ENCODE data around the gene DSC3. TPM values are rescaled to one million over a fixed set of nuclear protein-coding genes. Genes with fewer than 3 reads are reported as not detected.

DSC3 gene
- total RNA-seq, 1 experiment from 2014 or later = 9.8 TPM

DNA sequence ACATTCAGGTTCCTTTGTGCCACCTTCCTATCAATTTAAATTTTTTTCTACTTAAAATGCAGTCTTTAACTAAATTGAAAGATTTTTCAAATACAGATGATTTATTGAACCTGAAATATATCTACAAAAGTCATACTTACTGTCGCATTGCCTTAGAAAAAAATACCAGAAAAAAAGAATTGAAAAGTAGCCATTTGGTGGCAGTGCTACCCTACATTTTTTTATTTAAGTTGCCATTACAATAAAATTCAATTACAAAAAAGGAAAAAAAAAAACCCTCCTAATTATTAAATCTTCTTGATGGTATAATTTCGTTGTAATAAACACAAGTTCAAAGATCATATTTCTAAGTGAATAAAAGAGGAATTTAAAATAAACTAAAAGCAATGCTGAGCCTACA is 43.4 kb downstream of the DSC3 start:
- BruUV-seq (replicated peaks) = no TSS peak
- intact Hi-C loops (cut with micrococcal nuclease; ENCODE audit: unreplicated experiment) = loop anchor here (2.0 to 10.0 kb wide), 2 partner anchors 426 to 508 kb away; no protein-coding TSS in a partner anchor
- Mint-ChIP-seq H3K27ac (ENCODE audit: unreplicated experiment) (no peak overlapping the region), H3K36me3 (ENCODE audit: insufficient read depth, unreplicated experiment) (no peaks in the 10 kb centered on the region), H3K27me3 (ENCODE audit: unreplicated experiment) (no peaks in the 10 kb centered on the region), H3K4me1 (ENCODE audit: low read depth, unreplicated experiment) (peaks cover 10% of the 10 kb centered on the region), H3K9me3 (ENCODE audit: low read depth, unreplicated experiment) (no peaks in the 10 kb centered on the region), H3K4me3 (ENCODE audit: low read depth, unreplicated experiment) (no peak overlapping the region)
- CTCF ChIA-PET = no interaction called here
- TF ChIP-seq, protein P1, sequence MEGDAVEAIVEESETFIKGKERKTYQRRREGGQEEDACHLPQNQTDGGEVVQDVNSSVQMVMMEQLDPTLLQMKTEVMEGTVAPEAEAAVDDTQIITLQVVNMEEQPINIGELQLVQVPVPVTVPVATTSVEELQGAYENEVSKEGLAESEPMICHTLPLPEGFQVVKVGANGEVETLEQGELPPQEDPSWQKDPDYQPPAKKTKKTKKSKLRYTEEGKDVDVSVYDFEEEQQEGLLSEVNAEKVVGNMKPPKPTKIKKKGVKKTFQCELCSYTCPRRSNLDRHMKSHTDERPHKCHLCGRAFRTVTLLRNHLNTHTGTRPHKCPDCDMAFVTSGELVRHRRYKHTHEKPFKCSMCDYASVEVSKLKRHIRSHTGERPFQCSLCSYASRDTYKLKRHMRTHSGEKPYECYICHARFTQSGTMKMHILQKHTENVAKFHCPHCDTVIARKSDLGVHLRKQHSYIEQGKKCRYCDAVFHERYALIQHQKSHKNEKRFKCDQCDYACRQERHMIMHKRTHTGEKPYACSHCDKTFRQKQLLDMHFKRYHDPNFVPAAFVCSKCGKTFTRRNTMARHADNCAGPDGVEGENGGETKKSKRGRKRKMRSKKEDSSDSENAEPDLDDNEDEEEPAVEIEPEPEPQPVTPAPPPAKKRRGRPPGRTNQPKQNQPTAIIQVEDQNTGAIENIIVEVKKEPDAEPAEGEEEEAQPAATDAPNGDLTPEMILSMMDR (IDR thresholded peaks at IDR 0.05; ENCODE audit: unreplicated experiment) = no peak
- no peak for DNase-seq

DNA sequence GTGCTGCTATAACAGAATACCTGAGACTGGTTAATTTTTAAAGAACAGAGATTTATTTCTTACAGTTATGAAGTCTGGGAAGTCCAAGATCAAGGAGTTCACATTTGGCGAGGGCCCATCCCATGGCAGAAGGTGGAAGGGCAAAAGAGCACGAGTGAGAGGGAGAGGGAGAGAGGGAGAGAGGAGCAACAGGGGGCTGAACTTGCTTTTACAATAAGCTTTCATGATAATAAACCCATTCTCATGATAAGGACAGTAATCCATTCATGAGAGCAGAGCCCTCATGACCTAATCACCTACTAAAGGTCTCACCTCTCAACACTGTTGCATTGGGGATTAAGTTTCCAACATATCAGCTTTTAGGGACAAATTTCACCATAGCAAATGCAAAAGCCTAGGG is 45.3 kb downstream of the DSC3 start:
- Mint-ChIP-seq H3K27me3 (ENCODE audit: unreplicated experiment) (no peaks in the 10 kb centered on the region), H3K27ac (ENCODE audit: unreplicated experiment) (no peak overlapping the region), H3K4me1 (ENCODE audit: low read depth, unreplicated experiment) (peaks cover 10% of the 10 kb centered on the region), H3K9me3 (ENCODE audit: low read depth, unreplicated experiment) (no peaks in the 10 kb centered on the region), H3K4me3 (ENCODE audit: low read depth, unreplicated experiment) (no peak overlapping the region), H3K36me3 (ENCODE audit: insufficient read depth, unreplicated experiment) (no peaks in the 10 kb centered on the region)
- BruUV-seq (replicated peaks) = no TSS peak
- TF ChIP-seq, protein P1 (IDR thresholded peaks at IDR 0.05; ENCODE audit: unreplicated experiment) = no peak
- intact Hi-C loops (cut with micrococcal nuclease; ENCODE audit: unreplicated experiment) = loop anchor here (10.0 kb wide), 1 partner anchor 428 kb away; no protein-coding TSS in a partner anchor
- CTCF ChIA-PET = no interaction called here
- no peak for DNase-seq

DNA sequence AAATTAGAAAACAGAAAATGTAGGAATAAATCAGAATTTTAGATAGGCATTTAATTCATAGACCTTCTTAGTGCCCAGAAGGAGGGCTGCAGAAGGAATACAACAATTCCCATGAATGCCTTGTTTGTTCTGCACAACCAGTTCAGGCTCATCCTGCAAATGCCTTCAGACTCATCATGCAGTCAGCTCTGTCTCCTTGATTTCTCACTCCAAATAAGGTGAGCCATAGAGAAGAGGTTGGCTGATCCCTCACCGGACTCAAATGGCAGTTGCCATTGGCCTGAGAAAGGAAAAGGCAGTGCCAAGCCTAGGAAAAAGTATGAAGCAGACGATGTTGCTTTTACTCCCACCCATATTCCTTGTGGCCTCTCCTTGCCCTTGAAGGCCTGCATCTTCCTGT is 50.3 kb downstream of the DSC3 start:
- TF ChIP-seq, protein P1 (IDR thresholded peaks at IDR 0.05; ENCODE audit: unreplicated experiment) = no peak
- Mint-ChIP-seq H3K4me1 (ENCODE audit: low read depth, unreplicated experiment) (peaks cover 10% of the 10 kb centered on the region), H3K4me3 (ENCODE audit: low read depth, unreplicated experiment) (no peak overlapping the region), H3K27me3 (ENCODE audit: unreplicated experiment) (no peaks in the 10 kb centered on the region), H3K27ac (ENCODE audit: unreplicated experiment) (no peak overlapping the region), H3K36me3 (ENCODE audit: insufficient read depth, unreplicated experiment) (no peaks in the 10 kb centered on the region), H3K9me3 (ENCODE audit: low read depth, unreplicated experiment) (no peaks in the 10 kb centered on the region)
- CTCF ChIA-PET = no interaction called here
- no peak for DNase-seq
- no TSS peak for BruUV-seq (replicated peaks)
- intact Hi-C loops (cut with micrococcal nuclease; ENCODE audit: unreplicated experiment) = loop anchor here (10.0 kb wide), 1 partner anchor 433 kb away; no protein-coding TSS in a partner anchor

DNA sequence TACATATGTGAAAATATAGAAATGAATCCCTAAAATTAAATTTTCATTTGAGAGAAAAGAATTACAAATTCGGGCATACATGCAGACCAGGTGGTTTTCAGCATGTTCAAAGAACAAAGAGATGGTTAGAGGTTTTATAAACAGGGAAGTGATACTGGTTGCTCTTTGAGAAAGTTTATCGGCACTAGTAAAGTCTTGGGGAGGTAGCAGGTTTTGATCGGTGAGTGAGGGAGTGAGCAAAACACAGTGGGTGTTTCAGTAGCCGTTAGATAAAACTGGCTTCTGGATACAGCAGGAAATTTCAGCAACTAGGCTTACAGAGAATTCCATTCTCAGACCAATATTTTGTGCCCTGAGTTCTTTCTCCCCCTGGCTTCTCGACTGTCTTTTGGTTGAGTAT is 51.1 kb downstream of the DSC3 start:
- no peaks in the 10 kb centered on the region for H3K9me3 Mint-ChIP-seq (ENCODE audit: low read depth, unreplicated experiment)
- no peak for DNase-seq
- intact Hi-C loops (cut with micrococcal nuclease; ENCODE audit: unreplicated experiment) = loop anchor here (10.0 kb wide), 1 partner anchor 433 kb away; no protein-coding TSS in a partner anchor
- TF ChIP-seq, protein P1 (IDR thresholded peaks at IDR 0.05; ENCODE audit: unreplicated experiment) = no peak
- H3K27ac Mint-ChIP-seq (ENCODE audit: unreplicated experiment) = no peak overlapping the region
- no peaks in the 10 kb centered on the region for H3K36me3 Mint-ChIP-seq (ENCODE audit: insufficient read depth, unreplicated experiment)
- no TSS peak for BruUV-seq (replicated peaks)
- H3K27me3 Mint-ChIP-seq (ENCODE audit: unreplicated experiment) = no peaks in the 10 kb centered on the region
- CTCF ChIA-PET = no interaction called here
- H3K4me1 Mint-ChIP-seq (ENCODE audit: low read depth, unreplicated experiment) = peaks cover 10% of the 10 kb centered on the region
- no peak overlapping the region for H3K4me3 Mint-ChIP-seq (ENCODE audit: low read depth, unreplicated experiment)

Measured in Calu3 (cell line).